NCI-H526 treated with DMSO at 0.1 percent for 48 hours (cell line): ENCODE results near the gene CHRNA10.
A peak's percentile ranks its signal among the peaks of the same experiment; 100 is the strongest.
"Not testable (repeated sequence)": the region's sequence is repeated elsewhere in the genome, so short reads cannot be mapped to it uniquely, and the experiment has no call there.

Source experiments
- DNase-seq: peaks from one replicate; lab custom pipeline; 2025; lab: John Stamatoyannopoulos, UW

The CHRNA10 gene

DNA sequence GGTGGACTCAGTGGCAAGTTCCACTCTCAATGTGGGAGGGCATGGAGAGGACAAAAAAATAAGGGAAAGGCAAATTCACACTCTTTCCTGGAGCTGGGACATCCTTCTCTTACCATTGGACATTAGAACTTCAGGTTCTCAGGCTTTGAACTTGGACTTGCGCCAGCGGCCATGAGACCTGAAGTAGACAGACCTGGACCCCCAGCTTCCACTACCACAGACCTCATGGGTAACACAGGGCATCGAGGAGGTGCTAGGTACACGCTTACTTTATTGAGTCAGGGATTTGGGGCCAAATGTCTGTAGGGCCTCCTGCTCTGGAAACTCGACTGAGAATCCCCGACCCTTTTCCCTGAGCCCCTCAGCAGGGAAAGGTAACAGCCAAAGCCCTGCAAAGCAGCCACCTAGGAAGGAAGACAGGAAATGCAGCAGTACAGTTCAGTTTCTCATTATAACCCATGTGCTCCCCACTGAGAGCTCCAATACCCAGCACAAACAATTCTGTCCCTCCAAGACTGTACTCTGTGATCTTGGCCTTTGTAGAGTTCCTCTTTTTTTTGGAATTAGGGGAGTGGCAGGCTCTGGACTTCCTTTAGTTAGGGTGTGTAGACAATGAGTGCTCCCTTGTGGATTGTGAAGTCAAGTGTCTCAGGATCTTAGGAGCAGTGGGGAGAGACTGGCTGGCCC is 5.7 kb downstream of the CHRNA10 start:
- DNase-seq: no peak

DNA sequence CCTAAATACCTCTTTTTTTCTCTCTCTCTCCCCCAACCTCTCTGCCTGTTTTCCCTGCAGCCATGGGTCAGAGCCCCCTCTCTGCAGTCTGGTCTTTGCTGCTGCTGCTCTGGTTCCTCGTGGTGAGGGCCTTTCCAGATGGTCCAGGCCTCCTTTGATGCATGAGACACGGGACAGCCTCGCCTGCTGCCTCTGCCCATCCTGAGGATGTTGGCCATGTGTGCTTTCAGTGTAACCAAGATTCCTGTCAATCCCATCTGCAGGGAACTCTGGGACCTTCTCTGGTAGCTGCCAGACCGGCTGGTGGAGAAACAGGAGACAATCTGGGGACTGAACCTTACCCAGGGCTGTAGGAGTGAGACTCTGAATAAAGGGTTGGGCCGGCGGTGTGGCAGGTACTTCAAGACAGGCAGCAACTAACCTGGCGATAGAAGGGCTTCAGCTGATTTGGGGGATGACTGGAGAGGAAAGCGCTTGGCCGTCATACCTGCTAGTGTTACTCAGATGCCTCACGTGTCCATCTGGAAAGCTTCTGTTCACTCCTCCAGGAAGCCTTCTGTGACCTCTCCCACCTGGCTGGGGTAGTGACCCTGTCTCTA is 7.1 kb downstream of the CHRNA10 start:
- DNase-seq: no peak

DNA sequence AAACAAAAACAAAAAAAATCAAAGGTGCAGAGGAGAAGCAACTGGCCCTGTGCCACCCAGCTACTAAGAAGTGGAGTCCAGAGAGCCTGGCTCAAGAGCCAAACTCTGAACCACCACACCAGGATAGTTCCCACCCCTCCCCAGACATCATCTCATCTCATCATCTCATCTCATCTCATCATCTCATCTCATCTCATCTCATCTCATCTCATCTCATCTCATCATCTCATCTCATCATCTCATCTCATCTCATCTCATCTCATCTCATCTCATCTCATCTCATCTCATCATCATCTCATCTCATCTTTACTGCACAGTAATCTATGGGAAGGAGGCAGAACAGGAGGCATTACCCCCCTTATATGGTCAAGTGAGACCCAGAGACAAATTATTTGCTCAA is 8.3 kb downstream of the CHRNA10 start:
- no peak for DNase-seq

DNA sequence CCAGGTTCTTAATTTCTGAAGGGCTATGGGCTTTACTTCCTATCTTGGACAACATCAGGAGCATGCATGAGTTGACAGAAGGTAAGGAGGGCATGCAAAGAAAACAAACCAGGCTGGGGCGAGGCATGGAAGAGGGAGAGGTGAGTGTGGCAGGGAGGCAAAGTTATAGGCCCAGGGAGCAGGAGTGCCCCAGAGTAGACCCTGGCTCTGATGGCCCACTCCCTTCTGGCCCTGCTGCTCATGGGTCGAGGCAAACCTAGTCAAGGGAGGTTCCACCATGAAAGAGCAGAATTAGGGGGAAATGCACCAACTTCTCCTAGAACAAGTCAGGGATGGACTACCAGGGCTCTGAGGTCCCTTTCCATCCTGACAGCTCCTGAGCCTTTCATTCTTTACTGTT is 10.2 kb downstream of the CHRNA10 start:
- DNase-seq: no peak

DNA sequence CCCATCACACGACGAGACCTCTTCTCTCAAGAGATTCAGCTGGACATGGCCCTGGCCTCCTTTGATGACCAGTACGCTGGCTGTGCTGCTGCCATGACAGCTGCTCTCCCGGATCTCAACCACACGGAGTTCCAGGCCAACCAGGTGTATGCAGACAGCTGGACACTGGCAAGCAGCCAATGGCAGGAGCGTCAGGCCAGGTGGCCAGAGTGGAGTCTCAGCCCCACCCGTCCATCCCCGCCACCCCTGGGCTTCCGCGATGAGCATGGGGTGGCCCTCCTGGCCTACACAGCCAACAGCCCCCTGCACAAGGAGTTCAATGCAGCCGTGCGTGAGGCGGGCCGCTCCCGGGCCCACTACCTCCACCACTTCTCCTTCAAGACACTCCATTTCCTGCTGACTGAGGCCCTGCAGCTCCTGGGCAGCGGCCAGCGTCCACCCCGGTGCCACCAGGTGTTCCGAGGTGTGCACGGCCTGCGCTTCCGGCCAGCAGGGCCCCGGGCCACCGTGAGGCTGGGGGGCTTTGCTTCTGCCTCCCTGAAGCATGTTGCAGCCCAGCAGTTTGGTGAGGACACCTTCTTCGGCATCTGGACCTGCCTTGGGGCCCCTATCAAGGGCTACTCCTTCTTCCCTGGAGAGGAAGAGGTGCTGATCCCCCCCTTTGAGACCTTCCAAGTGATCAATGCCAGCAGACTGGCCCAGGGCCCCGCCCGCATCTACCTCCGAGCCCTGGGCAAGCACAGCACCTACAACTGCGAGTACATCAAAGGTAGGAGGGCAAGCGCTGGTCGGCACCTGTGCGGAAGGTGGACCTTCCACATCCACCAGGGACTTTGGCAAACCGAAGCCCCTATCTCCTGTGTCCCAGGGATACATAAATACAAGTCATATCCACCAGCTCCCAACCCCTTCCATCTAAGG is 11.3 kb downstream of the CHRNA10 start:
- DNase-seq: no peak

DNA sequence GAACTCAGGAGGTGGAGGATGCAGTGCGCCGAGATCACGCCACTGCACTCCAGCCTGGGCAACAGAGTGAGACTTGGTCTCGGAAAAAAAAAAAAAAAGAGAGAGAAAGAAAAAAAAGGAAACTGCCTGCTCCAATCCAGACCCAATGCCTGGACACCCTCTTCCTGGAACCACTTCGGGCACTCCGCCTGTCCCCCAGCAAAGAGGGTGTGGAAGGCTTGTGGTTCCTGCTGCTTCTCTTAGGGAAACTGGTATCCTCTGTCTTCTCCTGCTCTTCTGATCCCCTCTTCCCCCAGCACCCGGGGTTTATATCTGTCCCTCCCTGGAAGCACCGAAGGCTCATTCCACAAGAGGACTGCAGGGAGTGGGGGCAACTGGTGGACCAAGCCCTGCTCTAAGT is 12.9 kb downstream of the CHRNA10 start:
- no peak for DNase-seq

DNA sequence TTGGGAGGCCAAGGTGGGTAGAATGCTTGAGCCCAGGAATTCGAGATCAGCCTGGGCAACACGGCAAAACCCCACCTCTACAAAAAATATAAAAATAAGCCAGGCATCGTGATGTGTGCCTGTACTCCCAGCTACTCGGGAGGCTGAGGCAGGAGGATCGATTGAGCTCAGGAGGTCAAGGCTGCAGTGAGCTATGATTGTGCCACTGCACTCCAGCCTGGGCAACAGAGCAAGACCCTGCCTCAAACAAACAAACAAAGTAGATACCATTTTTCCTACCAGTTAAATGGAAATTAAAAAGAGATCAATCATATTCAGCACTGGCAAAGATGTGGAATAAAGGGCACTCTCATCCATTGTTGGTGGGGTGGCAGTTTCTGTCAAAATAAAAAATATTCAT is 13.9 kb downstream of the CHRNA10 start:
- DNase-seq: not testable (repeated sequence)

DNA sequence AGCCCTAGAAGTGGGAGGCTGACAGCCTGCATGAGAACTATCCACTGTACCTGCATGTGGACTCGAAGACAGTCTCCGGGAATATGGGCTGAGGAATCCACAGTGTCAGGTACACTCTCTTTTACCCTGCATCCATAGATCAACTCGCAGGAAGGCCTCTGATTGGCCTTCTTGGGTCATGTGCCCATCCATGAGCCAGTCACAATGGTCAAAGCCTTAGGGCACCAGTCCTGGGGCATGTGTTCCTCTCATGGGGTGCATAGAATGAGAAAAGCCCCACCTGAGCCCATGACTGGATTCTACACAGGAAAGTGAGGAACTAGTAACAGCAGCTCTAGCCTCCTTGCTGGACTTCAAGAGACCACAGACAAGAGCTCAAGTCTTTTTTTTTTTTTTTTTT is 15.6 kb downstream of the CHRNA10 start:
- DNase-seq: no peak

DNA sequence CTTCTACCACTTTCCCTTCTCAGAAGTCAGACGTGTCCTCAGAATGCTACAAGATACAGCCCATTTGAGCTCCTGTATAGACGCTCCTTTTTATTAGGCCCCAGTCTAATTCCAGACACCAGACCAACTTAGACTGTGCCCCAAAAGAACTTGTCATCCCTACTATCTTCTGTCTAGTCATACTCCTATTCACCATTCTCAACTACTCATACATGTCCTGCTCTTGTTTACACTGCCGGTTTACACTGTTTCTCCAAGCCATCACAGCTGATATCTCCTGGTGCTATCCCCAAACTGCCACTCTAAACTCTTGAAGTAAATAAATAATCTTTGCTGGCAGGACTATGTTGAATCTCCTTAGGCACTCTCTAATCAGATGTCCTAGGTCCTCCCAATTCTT is 18.7 kb downstream of the CHRNA10 start:
- not testable (repeated sequence) for DNase-seq

DNA sequence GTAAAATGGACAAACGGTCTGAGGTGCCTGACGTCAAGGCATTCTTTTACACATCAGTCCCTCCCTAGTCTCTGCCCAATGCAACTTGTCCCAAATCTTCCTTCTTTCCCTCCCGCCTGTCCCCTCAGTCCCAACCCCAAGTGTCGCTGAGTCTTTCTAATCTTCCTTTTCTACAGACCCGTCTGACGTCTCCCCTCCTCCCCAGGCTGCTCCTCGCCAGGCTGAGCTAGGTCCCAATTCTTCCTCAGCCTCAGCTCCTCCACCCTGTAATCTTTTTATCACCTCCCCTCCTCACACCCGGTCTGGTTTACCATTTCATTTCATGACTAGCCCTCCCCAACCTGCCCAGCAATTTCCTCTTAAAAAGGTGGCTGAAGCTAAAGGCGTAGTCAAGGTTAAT is 21.8 kb downstream of the CHRNA10 start:
- DNase-seq: not testable (repeated sequence)

DNA sequence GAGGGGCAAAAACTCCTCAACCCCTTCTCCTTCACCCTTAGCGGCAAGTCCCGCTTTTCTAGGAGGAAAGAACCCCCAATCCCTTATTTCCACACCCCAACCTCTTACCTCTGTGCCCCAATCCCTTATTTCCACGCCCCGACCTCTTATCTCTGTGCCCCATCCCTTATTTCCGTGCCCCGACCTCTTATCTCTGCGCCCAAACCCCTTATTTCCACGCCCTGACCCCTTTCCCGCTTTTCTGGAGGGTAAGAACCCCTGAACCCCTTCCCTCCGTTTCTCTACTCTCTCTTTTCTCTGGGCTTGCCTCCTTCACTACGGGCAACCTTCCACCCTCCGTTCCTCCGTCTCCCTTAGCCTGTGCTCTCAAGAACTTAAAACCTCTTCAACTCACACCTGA is 22.3 kb downstream of the CHRNA10 start:
- not testable (repeated sequence) for DNase-seq

DNA sequence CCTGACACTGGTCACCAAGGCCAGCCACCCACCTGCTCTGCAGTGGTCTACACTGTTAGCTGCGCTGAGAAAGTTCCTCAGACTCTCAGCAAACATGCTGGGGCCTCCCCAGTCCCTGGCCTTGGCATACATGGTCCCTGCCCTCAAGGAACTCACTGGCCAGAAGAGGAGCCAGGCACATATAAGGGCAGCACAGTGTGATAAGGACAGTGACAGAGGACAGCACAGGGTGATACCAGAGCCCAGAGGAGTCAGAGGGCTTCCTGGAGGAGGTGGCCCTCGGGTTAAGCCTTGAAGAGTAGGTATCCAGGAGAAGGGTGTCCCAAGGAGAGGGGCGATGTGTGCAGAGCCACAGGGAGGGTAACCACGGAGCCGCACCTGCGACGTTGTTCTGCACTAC is 25.6 kb downstream of the CHRNA10 start:
- no peak for DNase-seq

DNA sequence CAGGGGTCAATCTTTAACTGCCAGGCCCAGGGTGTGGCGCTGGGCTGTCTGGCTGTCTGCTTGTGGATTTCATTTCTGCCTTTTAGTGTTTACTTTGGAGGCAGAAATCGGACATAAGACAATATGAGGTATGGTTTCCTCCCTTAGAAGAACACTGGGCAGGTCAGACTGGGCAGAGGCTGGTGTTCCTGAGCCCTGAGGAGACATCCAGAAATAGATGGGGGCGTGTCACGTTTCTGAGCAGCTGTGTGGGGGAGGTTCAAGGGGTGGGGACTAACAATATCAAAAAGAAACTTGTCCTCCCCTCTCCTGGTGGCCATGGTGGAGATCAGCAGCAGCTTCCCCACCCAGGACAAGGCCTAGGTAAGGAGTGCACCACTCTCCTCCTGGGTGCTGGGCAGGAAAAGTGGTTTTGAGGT is 26.4 kb downstream of the CHRNA10 start, which contains the start of gene ART1:
Gene ART1 (plus strand): TSS at position 312 of the 419 bp plus-strand sequence. CDS start 14,086 bp downstream, outside the sequence.
- DNase-seq: no peak

DNA sequence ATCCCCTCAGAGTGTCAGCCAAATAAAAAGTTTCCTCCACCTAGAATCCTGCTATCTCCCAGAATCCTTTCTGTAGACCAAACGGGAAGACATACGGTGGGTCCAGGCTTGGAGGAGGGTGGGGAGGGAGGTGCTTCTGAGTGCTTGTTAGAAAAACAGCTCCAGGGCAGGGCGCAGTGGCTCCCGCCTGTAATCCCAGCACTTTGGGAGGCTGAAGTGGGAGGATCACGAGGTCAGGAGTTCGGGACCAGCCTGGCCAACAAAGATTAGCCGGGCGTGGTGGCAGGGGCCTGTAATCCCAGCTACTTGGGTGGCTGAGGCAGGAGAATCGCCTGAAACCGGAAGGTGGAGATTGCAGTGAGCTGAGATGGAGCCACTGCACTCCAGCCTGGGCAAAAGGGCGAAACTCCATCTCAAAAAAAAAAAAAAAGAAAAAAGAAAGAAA is 28.1 kb downstream of the CHRNA10 start:
- DNase-seq: not testable (repeated sequence)

DNA sequence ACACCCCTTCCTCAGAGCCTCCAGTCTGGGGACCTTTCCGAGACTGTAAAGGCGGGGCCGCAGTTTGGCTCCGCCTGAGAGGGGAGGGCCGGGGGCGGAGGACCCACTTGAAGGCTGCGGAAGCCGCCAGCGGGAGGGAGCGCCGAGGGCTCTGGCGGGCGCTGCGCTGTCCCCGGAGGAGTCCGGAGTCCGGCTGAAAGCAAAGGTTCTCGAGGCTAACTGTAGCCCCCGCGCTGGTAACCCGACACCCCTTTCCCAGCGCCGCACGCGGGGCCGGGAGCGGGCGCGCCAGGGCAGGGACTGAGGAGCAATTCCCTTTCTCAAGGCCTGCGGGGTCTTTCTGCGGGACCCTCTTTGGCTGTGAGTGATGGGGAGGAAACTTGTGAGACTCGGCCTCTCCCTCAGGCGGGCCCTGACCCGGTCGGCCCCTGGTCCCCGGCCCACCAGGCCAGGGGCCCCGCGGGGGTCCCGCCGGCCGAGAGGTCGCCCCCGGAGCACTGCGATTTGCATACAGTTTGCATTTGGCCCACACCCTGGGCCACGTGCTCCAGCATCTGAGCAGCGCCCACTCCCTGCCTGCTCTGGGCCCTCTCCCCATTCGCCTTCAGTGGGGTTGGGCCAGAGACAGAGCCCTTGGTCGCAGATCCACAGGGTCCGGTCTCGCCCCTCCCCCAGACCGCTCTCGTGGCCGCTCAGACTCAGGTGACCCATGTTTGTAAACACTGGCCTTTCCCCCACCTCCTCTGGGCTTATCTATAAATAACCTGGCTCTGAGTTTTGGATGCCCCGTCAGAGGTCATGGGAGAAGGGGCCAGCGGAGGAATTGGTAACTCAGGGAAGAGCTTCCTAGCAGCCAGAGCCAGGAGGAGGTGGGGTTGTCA is 28.9 kb downstream of the CHRNA10 start:
- peak; percentile 93 for DNase-seq

DNA sequence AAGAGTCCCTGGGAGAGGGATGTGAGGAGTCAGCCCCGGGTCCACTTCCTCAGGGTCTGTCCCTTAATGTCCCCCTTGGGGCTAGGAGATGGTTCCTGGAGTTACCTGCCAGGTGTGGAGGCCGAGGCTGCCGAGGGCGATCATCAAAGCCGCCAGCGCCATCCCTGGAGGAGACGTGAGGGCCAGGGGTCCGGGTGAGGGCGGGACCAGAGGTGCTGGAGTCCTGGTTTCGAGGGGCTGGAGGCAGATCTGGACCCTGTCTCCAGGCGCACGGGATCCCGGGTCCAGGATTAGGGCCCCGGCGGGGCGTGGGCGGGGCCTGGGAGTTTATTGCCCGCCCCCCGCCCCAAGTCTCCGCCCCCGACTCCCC is 29.5 kb downstream of the CHRNA10 start, which contains the start of gene ART5:
Gene ART5 (minus strand): TSS at position 292 of the 370 bp plus-strand sequence. CDS start 130 bp downstream, at position 162.
- peak; percentile 79 for DNase-seq

DNA sequence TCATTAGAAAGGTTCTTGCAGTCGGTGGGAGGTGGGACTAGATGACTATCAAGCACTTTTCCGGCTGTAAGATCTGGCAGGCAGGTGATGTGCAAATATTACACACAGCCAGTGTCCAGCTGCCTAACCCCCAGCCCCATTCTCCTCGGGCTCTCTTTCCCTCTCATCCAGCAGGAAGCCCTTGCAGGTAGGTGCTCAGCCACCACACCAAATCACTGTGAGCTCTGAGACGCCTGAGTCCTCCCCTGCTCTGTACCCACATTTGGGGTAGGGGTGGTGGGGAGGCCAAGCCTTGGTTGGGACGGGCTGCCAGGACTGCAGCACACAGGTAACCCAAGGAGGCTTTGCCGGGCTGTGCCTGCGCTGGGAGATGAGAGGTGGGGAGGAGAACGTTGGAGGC is 30.0 kb downstream of the CHRNA10 start:
- no peak for DNase-seq

DNA sequence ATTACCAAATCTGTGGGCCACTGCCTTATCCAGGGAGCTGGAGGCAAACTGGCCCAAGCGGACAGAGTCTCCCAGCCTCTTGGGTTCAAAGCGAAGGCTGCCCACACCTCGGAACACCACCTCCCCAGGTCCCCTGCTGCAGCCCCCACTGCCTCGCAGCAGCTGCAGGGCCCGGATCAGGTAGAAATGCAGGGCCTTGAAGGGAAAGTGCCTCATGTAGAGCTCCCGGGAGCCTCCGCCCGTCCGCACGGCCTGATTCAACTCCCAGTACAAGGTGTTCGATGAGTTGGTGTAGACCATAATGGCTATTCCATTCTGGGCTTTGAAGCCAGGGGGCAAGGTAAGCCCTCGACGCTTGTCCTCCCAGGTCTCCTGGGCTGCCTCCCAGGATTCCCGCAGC is 31.3 kb downstream of the CHRNA10 start:
- DNase-seq: no peak

DNA sequence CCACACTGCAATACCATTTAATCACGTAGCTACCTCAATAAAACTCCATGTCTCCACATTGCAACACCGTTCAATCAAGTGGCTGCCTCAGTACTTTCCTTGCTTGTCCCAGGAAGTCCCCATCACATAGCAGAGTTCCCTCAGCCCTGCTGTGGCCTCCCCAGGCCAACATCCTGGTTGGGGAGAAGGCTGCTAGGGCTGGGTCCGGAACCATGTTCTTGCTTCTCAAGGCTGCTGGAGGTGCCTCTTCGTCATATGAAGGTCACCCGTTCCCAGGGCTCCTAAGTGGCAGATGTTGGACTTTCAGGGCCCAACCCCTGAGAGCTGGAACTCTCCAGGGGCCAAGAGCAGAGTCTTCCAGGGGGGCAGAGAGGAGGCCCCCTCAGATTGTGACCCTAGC is 32.7 kb downstream of the CHRNA10 start:
- DNase-seq: no peak

DNA sequence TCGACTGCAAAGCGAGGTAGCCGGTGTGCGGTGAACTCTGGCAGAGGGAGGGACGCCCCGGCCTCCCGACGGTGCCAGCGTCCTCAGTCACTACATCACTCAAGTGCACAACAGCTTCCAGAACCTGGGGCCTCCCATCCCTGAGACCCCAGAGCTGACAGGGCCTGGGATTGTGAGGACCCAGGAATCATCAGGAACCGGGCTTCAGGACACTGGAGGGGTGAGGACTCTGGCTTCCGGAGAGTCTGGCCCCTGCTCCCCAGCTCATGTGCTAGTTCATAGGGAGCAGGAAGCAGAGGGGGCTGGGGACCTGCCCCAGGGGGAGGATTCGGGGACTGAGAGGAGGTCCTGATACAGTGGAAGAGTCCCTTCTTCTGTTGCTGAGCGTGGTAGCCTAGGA is 34.0 kb downstream of the CHRNA10 start:
- no peak for DNase-seq

DNA sequence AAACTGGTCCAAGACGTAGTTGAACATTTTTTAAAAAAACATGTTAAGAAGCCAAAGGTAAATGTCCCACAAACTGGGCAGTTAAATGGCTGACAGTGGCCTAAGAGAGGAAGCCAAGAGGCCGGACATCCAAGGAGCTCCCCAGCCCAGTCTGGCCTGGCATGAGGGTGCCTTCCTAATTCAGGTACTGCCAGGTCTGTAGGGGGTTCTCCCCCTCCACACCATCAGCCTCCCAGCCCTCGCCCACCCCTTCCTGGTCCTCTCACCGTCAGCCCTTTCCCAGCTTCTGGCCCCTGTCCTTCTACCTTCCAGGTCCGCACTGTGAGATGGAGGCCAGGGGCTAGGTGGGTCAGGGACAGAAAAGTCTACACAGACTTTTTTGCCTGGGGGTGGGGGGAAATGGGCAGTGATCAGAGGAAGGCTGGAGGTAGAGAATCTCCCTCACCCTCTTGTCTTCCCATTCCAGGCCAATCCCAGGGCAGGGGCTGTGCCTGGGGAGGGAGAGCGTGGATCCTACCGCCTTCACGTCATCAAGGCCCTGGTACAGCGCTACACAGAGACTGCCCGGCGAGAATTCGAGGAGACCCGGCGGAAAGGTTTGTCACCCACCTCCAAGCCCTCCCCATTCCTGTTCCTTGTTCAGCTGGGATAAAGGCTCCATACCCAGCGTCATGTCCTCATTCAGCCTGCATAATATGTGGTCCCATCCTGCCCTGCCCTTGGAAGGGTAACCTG is 35.4 kb downstream of the CHRNA10 start:
- no peak for DNase-seq
